ENCODE measurements around the gene WWOX. TPM values are rescaled to one million over a fixed set of nuclear protein-coding genes. Genes with fewer than 3 reads are reported as not detected.

Gene WWOX
- total and polyA plus RNA-seq, 3 experiments from 2014 or later = 17.2 to 18.6 (median 18.2) TPM

DNA sequence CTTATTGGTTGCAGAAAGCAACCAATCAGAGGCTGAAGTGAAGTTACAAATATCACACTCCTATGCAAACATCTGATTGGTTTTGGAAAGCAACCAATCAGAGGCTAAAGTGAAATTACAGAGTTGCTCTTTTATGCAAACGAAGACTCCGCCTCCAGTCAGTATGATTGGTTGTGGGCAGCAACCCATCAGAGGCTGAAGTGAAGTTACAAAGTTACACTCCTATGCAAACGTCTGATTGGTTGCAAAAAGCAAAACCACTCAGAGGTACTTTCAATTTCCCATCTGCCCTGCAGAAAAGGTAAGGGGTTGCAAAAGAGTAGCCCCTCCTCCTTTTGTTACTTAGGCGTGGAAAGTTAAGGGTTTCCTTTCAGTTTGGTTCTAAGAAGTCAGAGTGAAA lies 803.8 kb downstream of the WWOX start:
- H3K27me3 ChIP-seq (ENCODE audit: insufficient read depth, low read length, poor library complexity, severe bottlenecking) = no peaks in the 10 kb centered on the region
- no peaks in the 10 kb centered on the region for H3K9me3 ChIP-seq (ENCODE audit: low read length)
- Mint-ChIP-seq H3K4me1 (peaks cover 0 to 20% (median 0%) of the 10 kb centered on the region in 3 donors), H3K9me3 (peaks cover 0 to 3% (median 0%) of the 10 kb centered on the region in 5 donors), H3K36me3 (peaks cover 2 to 12% (median 6%) of the 10 kb centered on the region in 3 donors), H3K27me3 (no peaks in the 10 kb centered on the region), H3K27ac (no peak overlapping the region), H3K4me3 (peak overlapping the region in 1 of 7 donors; percentile 23)
- H3K4me3 ChIP-seq (ENCODE audit: low read length) = no peak overlapping the region
- no peaks in the 10 kb centered on the region for H3K4me1 ChIP-seq (ENCODE audit: insufficient read depth, low read length)
- CTCF ChIA-PET = no interaction called here
- no peak for DNase-seq
- H3K27ac ChIP-seq (ENCODE audit: low read depth, low read length) = no peak overlapping the region
- POLR2A ChIA-PET = no interaction called here
- H3K36me3 ChIP-seq (ENCODE audit: insufficient read depth, low read length) = no peaks in the 10 kb centered on the region

- Mint-ChIP-seq H3K27ac (no peak overlapping the region), H3K9me3 (peaks cover 0 to 3% (median 0%) of the 10 kb centered on the region in 5 donors), H3K4me1 (peaks cover 0 to 17% (median 0%) of the 10 kb centered on the region in 3 donors), H3K36me3 (peaks cover 2 to 12% (median 6%) of the 10 kb centered on the region in 3 donors), H3K27me3 (no peaks in the 10 kb centered on the region), H3K4me3 (no peak overlapping the region)
- H3K9me3 ChIP-seq (ENCODE audit: low read length) = no peaks in the 10 kb centered on the region
- no peaks in the 10 kb centered on the region for H3K4me1 ChIP-seq (ENCODE audit: insufficient read depth, low read length)
- DNase-seq = no peak
- no peaks in the 10 kb centered on the region for H3K27me3 ChIP-seq (ENCODE audit: insufficient read depth, low read length, poor library complexity, severe bottlenecking)
- POLR2A ChIA-PET = no interaction called here
- no peak overlapping the region for H3K27ac ChIP-seq (ENCODE audit: low read depth, low read length)
- CTCF ChIA-PET = interaction anchor here (0.5 kb wide), 1 partner anchor 1845 kb away, joined by 3 read pairs; no protein-coding TSS in a partner anchor
- no peak overlapping the region for H3K4me3 ChIP-seq (ENCODE audit: low read length)
- no peaks in the 10 kb centered on the region for H3K36me3 ChIP-seq (ENCODE audit: insufficient read depth, low read length)
Measured at GRCh38 chr16:78903843-78904242, 804.4 kb downstream of the WWOX start.

DNA sequence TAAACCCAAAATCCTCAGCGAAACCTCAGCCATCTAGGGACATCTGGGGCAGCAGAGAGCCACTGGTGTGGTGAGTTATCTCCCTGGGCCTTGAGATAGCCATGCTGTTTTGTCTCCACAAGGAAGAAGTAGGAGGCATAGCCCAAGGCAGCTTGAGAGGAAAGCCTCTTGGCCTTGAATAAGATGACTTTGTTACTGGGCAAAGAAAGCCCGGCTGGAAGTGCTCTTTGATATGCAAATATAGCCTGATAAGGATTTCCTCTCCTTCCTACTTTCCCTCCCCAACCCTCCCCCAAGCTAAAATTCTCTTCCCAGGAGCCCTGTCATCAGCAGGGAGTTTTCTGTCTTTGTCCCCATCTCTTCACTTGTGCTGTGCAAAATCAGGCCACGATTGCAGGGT lies 806.7 kb downstream of the WWOX start:
- H3K27me3 ChIP-seq (ENCODE audit: insufficient read depth, low read length, poor library complexity, severe bottlenecking) = no peaks in the 10 kb centered on the region
- CTCF ChIA-PET = no interaction called here
- no peaks in the 10 kb centered on the region for H3K9me3 ChIP-seq (ENCODE audit: low read length)
- H3K27ac ChIP-seq (ENCODE audit: low read depth, low read length) = no peak overlapping the region
- DNase-seq = no peak
- H3K27ac Mint-ChIP-seq = no peak overlapping the region
- H3K36me3 ChIP-seq (ENCODE audit: insufficient read depth, low read length) = no peaks in the 10 kb centered on the region
- H3K9me3 Mint-ChIP-seq = peaks cover 0 to 5% (median 3%) of the 10 kb centered on the region in 5 donors
- no peak overlapping the region for H3K4me3 ChIP-seq (ENCODE audit: low read length)
- POLR2A ChIA-PET = no interaction called here
- H3K27me3 Mint-ChIP-seq = peaks cover 0 to 2% of the 10 kb centered on the region in 2 donors
- peaks cover 2 to 29% (median 8%) of the 10 kb centered on the region in 3 donors for H3K36me3 Mint-ChIP-seq
- H3K4me1 Mint-ChIP-seq = peaks cover 0 to 6% (median 0%) of the 10 kb centered on the region in 3 donors
- H3K4me1 ChIP-seq (ENCODE audit: insufficient read depth, low read length) = no peaks in the 10 kb centered on the region
- no peak overlapping the region for H3K4me3 Mint-ChIP-seq

DNA sequence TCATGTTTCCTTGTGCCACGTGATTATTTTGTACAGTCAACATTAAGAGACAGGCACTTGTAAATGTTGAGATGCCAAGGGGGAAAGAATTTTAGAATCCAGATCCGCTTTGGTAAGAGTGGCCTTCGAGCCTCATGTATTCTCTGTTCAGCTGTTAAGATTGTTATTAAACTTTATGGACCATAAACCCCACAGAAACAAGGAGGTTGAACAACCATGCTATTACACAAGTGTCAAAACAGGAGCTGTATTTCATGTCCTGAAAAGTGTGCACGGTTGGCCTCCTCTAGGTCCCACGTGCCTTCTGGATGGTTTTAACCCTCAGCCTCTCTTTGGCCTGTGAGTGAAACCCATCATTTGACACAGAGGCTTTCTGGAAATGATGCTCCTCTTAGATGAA lies 809.8 kb downstream of the WWOX start:
- no peak overlapping the region for H3K4me3 Mint-ChIP-seq
- H3K27ac Mint-ChIP-seq = no peak overlapping the region
- Histone ChIP-seq H3K27me3 (ENCODE audit: insufficient read depth, low read length, poor library complexity, severe bottlenecking) (no peaks in the 10 kb centered on the region), H3K4me3 (ENCODE audit: low read length) (no peak overlapping the region), H3K27ac (ENCODE audit: low read depth, low read length) (no peak overlapping the region), H3K36me3 (ENCODE audit: insufficient read depth, low read length) (no peaks in the 10 kb centered on the region), H3K9me3 (ENCODE audit: low read length) (no peaks in the 10 kb centered on the region), H3K4me1 (ENCODE audit: insufficient read depth, low read length) (no peaks in the 10 kb centered on the region)
- no peak for DNase-seq
- peaks cover 2 to 38% (median 10%) of the 10 kb centered on the region in 3 donors for H3K36me3 Mint-ChIP-seq
- ChIA-PET CTCF (no interaction called here), POLR2A (no interaction called here)
- H3K9me3 Mint-ChIP-seq = peaks cover 0 to 5% (median 4%) of the 10 kb centered on the region in 5 donors
- H3K27me3 Mint-ChIP-seq = peaks cover 0 to 5% of the 10 kb centered on the region in 2 donors
- no peaks in the 10 kb centered on the region for H3K4me1 Mint-ChIP-seq

DNA sequence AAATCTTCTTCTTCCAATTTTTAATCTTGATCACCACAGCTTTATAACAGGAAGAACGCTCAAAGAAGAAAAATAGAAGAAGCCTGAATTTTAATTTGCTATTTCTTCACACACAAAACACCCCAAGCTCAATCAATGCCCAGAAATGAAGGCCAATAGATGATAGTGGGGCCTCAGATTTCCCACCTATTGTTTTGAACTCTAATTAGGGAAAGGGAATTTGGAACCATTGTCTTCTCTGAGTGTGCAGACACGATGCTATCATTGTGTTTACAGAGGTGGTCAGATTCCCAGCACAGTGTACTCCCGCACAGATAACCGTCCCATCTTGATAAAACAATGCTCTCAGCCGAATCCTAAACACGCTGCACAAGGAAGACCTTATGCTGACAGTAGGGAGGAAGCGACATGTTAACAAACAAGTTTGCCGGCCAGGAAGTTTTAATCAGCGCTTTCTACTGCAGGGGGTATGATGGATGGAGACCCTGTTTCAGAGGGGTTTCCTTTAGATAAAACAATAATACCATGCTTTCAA lies 816.4 kb downstream of the WWOX start:
- Mint-ChIP-seq H3K36me3 (peaks cover 4 to 28% (median 11%) of the 10 kb centered on the region in 3 donors), H3K27ac (no peak overlapping the region), H3K27me3 (peaks cover 0 to 5% of the 10 kb centered on the region in 2 donors), H3K9me3 (peaks cover 0 to 5% (median 4%) of the 10 kb centered on the region in 5 donors), H3K4me3 (no peak overlapping the region), H3K4me1 (no peaks in the 10 kb centered on the region)
- Histone ChIP-seq H3K36me3 (ENCODE audit: insufficient read depth, low read length) (no peaks in the 10 kb centered on the region), H3K4me1 (ENCODE audit: insufficient read depth, low read length) (no peaks in the 10 kb centered on the region), H3K27me3 (ENCODE audit: insufficient read depth, low read length, poor library complexity, severe bottlenecking) (no peaks in the 10 kb centered on the region), H3K4me3 (ENCODE audit: low read length) (no peak overlapping the region), H3K27ac (ENCODE audit: low read depth, low read length) (no peak overlapping the region), H3K9me3 (ENCODE audit: low read length) (no peaks in the 10 kb centered on the region)
- no peak for DNase-seq
- POLR2A ChIA-PET = no interaction called here
- CTCF ChIA-PET = no interaction called here

DNA sequence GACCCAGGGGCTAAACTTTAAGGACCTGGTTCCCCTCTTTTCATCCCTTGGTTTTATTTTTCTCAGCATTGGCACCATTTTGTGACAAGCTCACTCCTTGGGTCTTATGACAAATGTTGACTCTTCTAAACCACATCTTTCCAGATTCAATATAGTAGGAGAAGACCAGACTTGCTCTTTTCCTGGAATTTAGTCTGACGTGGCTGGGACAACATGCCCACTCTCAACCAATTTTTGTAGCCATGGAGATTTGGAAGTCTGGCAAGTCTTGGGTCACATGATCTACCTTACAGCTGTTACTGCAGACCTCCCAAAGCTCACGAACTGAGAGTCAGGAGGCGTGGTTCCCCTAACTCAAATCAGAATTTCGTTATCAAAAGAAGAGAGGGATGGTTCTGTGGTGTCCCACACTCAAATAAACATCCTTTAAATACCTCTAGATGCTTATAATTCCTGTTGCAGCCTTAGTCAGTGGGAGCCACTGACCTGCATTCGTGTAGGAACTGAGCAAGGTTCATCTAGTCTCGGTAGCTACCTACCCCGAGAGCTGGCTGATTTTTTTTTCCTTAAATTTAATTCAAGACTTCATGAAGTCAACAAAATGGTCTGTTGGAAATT lies 817.6 kb downstream of the WWOX start:
- Histone ChIP-seq H3K36me3 (ENCODE audit: insufficient read depth, low read length) (no peaks in the 10 kb centered on the region), H3K4me3 (ENCODE audit: low read length) (no peak overlapping the region), H3K27ac (ENCODE audit: low read depth, low read length) (no peak overlapping the region), H3K9me3 (ENCODE audit: low read length) (peaks cover 5% of the 10 kb centered on the region), H3K27me3 (ENCODE audit: insufficient read depth, low read length, poor library complexity, severe bottlenecking) (no peaks in the 10 kb centered on the region), H3K4me1 (ENCODE audit: insufficient read depth, low read length) (no peaks in the 10 kb centered on the region)
- Mint-ChIP-seq H3K4me3 (no peak overlapping the region), H3K9me3 (peaks cover 10 to 17% (median 12%) of the 10 kb centered on the region in 5 donors), H3K4me1 (no peaks in the 10 kb centered on the region), H3K36me3 (peaks cover 7 to 29% (median 8%) of the 10 kb centered on the region in 3 donors), H3K27ac (peak overlapping the region in 1 of 8 donors; percentile 27), H3K27me3 (no peaks in the 10 kb centered on the region)
- ChIA-PET POLR2A (no interaction called here), CTCF (no interaction called here)
- DNase-seq = no peak

GRCh38 chr16:78918805-78919305 lies 819.4 kb downstream of the WWOX start:
- peaks cover 7 to 32% (median 7%) of the 10 kb centered on the region in 3 donors for H3K36me3 Mint-ChIP-seq
- Histone ChIP-seq H3K4me1 (ENCODE audit: insufficient read depth, low read length) (no peaks in the 10 kb centered on the region), H3K4me3 (ENCODE audit: low read length) (no peak overlapping the region), H3K27me3 (ENCODE audit: insufficient read depth, low read length, poor library complexity, severe bottlenecking) (no peaks in the 10 kb centered on the region), H3K36me3 (ENCODE audit: insufficient read depth, low read length) (no peaks in the 10 kb centered on the region), H3K9me3 (ENCODE audit: low read length) (peaks cover 5% of the 10 kb centered on the region), H3K27ac (ENCODE audit: low read depth, low read length) (no peak overlapping the region)
- H3K4me1 Mint-ChIP-seq = no peaks in the 10 kb centered on the region
- H3K9me3 Mint-ChIP-seq = peaks cover 12 to 20% (median 17%) of the 10 kb centered on the region in 5 donors
- H3K27me3 Mint-ChIP-seq = no peaks in the 10 kb centered on the region
- peak overlapping the region in 1 of 7 donors; percentile 8 for H3K4me3 Mint-ChIP-seq
- ChIA-PET POLR2A (no interaction called here), CTCF (no interaction called here)
- no peak for DNase-seq
- no peak overlapping the region for H3K27ac Mint-ChIP-seq

DNA sequence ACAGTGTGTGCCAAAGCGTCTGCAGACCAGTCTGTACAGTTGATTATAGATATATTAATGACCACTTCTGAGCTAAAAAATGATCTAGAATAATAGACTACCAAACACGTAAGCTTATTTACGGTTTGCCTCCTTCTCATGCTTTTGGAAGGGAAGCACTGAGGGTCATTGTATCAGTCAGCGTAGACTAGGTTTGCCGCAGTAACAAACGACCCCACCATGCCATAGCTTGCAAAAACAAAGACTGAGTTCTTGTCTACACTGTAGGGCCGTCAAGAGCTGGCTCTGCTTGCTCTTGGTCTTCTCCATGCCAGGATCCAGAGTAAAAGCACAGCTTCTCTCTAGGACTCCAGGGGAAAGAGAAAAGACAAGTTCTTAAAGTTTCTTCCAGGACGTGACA lies 820.4 kb downstream of the WWOX start:
- H3K27me3 Mint-ChIP-seq = no peaks in the 10 kb centered on the region
- ChIA-PET POLR2A (no interaction called here), CTCF (no interaction called here)
- no peaks in the 10 kb centered on the region for H3K4me1 ChIP-seq (ENCODE audit: insufficient read depth, low read length)
- no peaks in the 10 kb centered on the region for H3K27me3 ChIP-seq (ENCODE audit: insufficient read depth, low read length, poor library complexity, severe bottlenecking)
- no peak overlapping the region for H3K4me3 ChIP-seq (ENCODE audit: low read length)
- peaks cover 12 to 20% (median 17%) of the 10 kb centered on the region in 5 donors for H3K9me3 Mint-ChIP-seq
- peaks cover 0 to 3% (median 2%) of the 10 kb centered on the region in 3 donors for H3K4me1 Mint-ChIP-seq
- no peaks in the 10 kb centered on the region for H3K36me3 ChIP-seq (ENCODE audit: insufficient read depth, low read length)
- no peak for DNase-seq
- H3K9me3 ChIP-seq (ENCODE audit: low read length) = peaks cover 5% of the 10 kb centered on the region
- no peak overlapping the region for H3K27ac Mint-ChIP-seq
- no peak overlapping the region for H3K27ac ChIP-seq (ENCODE audit: low read depth, low read length)
- no peak overlapping the region for H3K4me3 Mint-ChIP-seq
- H3K36me3 Mint-ChIP-seq = peaks cover 7 to 32% (median 7%) of the 10 kb centered on the region in 3 donors
